Heart left ventricle (tissue), 13 donors: ENCODE data around the gene LGSN.

Experiments
- POLR2A ChIP-seq, 2 donors: fragments of 450-650 bp; IDR thresholded peaks; one replicate each; pipeline ENCODE4 v1.6.1; 2017; ENCODE audit warnings: antibody characterized with exemption in 2 of 2, mild to moderate bottlenecking in 2 of 2, moderate library complexity in 2 of 2
- TF ChIP-seq, protein P1 (sequence below), 12 donors: fragments of 200-600 bp; sonication (generic) in 4 of 12; IDR thresholded peaks; one replicate each; pipeline versions ENCODE4 v1.5.0 to v1.8.0; 2018 to 2022; ENCODE audit warnings: antibody characterized with exemption in 12 of 12, mild to moderate bottlenecking in 5 of 12
- donor health status: ischemic (EF 13 %, LVEDD 7.1; RV severe dilation, severe dysfunction).
- donor health status: DM: no; HTN: yes; CAD: no.
- donor health status: DM: no; HTN: no; CAD: no.
- donor health status: ischemic (EF 25% LVEDD 6.9; RV normal size, moderate dysfunction).
- donor health status: ischemic (EF 25% LVEDD 5.7; RV mildly dilated, moderate dysfunction).
- donor health status: ischemic (EF 35%, LVEDD 5.7; RV mildly dilated, moderate dysfunction).
- donor health status: nonischemic (EF 11% LVEDD 7.7; RV severe dilation, severe dysfunction).
- donor health status: DM: yes; HTN: yes; CAD: no.
- donor health status: PGD.
- donor health status: ischemic (EF 29% LVEDD 5.4; RV normal size, mild dysfunction).
- donor health status: nonischemic (EF 23%, LVEDD 6.1; RV moderate dilation, normal function).

DNA sequence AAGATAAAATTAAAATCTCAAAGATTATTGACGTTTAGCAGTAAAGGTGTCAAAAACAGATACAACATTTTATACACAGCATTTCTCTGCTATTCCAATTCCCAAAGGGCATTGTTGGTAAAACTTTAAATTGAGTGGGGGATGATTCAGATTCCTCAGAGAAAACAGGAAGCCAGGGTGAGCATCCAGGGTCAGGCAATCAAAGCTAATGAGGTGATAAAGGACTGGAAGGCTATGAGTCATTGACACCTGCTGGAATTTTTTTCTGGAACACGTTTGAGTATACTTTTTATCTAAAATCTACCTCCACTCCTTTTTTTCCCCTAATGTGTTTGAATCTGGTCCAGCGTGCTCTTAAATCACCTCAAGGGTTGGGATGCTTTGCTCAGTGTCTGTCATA lies 56.3 kb downstream of the LGSN start:
- TF ChIP-seq POLR2A (IDR thresholded peaks at IDR 0.05), result no peak
- TF ChIP-seq, protein P1, sequence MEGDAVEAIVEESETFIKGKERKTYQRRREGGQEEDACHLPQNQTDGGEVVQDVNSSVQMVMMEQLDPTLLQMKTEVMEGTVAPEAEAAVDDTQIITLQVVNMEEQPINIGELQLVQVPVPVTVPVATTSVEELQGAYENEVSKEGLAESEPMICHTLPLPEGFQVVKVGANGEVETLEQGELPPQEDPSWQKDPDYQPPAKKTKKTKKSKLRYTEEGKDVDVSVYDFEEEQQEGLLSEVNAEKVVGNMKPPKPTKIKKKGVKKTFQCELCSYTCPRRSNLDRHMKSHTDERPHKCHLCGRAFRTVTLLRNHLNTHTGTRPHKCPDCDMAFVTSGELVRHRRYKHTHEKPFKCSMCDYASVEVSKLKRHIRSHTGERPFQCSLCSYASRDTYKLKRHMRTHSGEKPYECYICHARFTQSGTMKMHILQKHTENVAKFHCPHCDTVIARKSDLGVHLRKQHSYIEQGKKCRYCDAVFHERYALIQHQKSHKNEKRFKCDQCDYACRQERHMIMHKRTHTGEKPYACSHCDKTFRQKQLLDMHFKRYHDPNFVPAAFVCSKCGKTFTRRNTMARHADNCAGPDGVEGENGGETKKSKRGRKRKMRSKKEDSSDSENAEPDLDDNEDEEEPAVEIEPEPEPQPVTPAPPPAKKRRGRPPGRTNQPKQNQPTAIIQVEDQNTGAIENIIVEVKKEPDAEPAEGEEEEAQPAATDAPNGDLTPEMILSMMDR (IDR thresholded peaks at IDR 0.05), result no peak
